Activated naive CD4-positive, alpha-beta T cell treated with anti-CD3 and anti-CD28 coated beads for 36 hours (primary cell): ENCODE results near the gene PSMB5. TPM values are rescaled to one million over a fixed set of nuclear protein-coding genes. Genes with fewer than 3 reads are reported as not detected.

ENCODE experiments used
- CTCF ChIA-PET: fragments of 350-600 bp; sonication (Branson Sonifier 250); formaldehyde crosslinking; loops from one replicate; lab custom pipeline; 2021; ENCODE audit warnings: antibody characterized with exemption; lab: Charles Lee
- DNase-seq: peaks from one replicate; pipeline ENCODE4 v3.0.0-alpha.2; 2020
- H3K27ac Mint-ChIP-seq: one replicate; pipeline ENCODE4 v1.8.0; 2021; ENCODE audit warnings: mild to moderate bottlenecking, mixed read lengths
- H3K27me3 Mint-ChIP-seq: one replicate; pipeline ENCODE4 v1.8.0; 2021; ENCODE audit warnings: low read depth, mixed read lengths
- H3K36me3 Mint-ChIP-seq: one replicate; pipeline ENCODE4 v1.8.0; 2021; ENCODE audit warnings: low read depth, mixed read lengths
- H3K4me1 Mint-ChIP-seq: one replicate; pipeline ENCODE4 v1.8.0; 2021; ENCODE audit warnings: low read depth, mixed read lengths
- H3K4me3 Mint-ChIP-seq: one replicate; pipeline ENCODE4 v1.8.0; 2021; ENCODE audit warnings: mild to moderate bottlenecking, moderate library complexity, mixed read lengths
- H3K9me3 Mint-ChIP-seq: one replicate; pipeline ENCODE4 v1.8.0; 2021; ENCODE audit warnings: mixed read lengths
- intact Hi-C: fragments of 100-400 bp; cut with micrococcal nuclease; formaldehyde crosslinking; loops from one replicate; pipeline ENCODE4 v1.15.1; 2023
- total RNA-seq, 2 experiments: library from RNA; stranded (reverse); gene quantifications; one replicate each; pipeline ENCODE4 v1.2.3, GENCODE V29; 2021

PSMB5 gene
- total RNA-seq, 2 experiments from 2014 or later, result 120 to 125 TPM

GRCh38 chr14:22995889-22996625 is 38.6 kb downstream of the PSMB5 start:
- H3K27ac Mint-ChIP-seq, result no peak overlapping the region
- H3K27me3 Mint-ChIP-seq, result no peaks in the 10 kb centered on the region
- no peak overlapping the region for H3K4me3 Mint-ChIP-seq
- CTCF ChIA-PET, result interaction anchor here (0.9 to 18.5 kb wide), 17 partner anchors 8 to 173 kb away, joined by 3 to 713 read pairs (median 8); partner anchors contain the start of genes AJUBA, CDH24, PRMT5 and PSMB11
- intact Hi-C loops, result no loop called here
- H3K4me1 Mint-ChIP-seq, result no peaks in the 10 kb centered on the region
- H3K9me3 Mint-ChIP-seq, result no peaks in the 10 kb centered on the region
- DNase-seq, result no peak
- H3K36me3 Mint-ChIP-seq, result peaks cover 1% of the 10 kb centered on the region

- Mint-ChIP-seq H3K27ac (no peak overlapping the region), H3K36me3 (peaks cover 1% of the 10 kb centered on the region), H3K4me1 (no peaks in the 10 kb centered on the region)
Observed at GRCh38 chr14:22994762-22995275, 39.9 kb downstream of the PSMB5 start.

GRCh38 chr14:22993517-22993916 is 41.2 kb downstream of the PSMB5 start:
- CTCF ChIA-PET, result interaction anchor here (0.6 to 18.5 kb wide), 15 partner anchors 8 to 1225 kb away, joined by 3 to 713 read pairs (median 5); partner anchors contain the start of gene CDH24
- no peak overlapping the region for H3K4me3 Mint-ChIP-seq
- peaks cover 1% of the 10 kb centered on the region for H3K36me3 Mint-ChIP-seq
- no peaks in the 10 kb centered on the region for H3K27me3 Mint-ChIP-seq
- no peaks in the 10 kb centered on the region for H3K9me3 Mint-ChIP-seq
- intact Hi-C loops, result no loop called here
- no peaks in the 10 kb centered on the region for H3K4me1 Mint-ChIP-seq
- no peak for DNase-seq
- no peak overlapping the region for H3K27ac Mint-ChIP-seq

More at GRCh38 chr14:22994762-22995275, 39.9 kb downstream of the PSMB5 start:
- Mint-ChIP-seq H3K4me3 (no peak overlapping the region), H3K27me3 (no peaks in the 10 kb centered on the region), H3K9me3 (no peaks in the 10 kb centered on the region)
- CTCF ChIA-PET, result interaction anchor here (0.6 to 18.5 kb wide), 30 partner anchors 9 to 256 kb away, joined by 3 to 713 read pairs (median 5); partner anchors contain the start of genes ACIN1, AJUBA, C14orf119 and CDH24
- peak; percentile 56 for DNase-seq
- intact Hi-C loops, result loop anchor here (1.0 kb wide), 1 partner anchor 63 kb away; no protein-coding TSS in a partner anchor

GRCh38 chr14:22991852-22992251 is 42.8 kb downstream of the PSMB5 start:
- CTCF ChIA-PET, result interaction anchor here (0.8 to 18.5 kb wide), 5 partner anchors 10 to 119 kb away, joined by 3 to 713 read pairs (median 6); partner anchors contain the start of genes AJUBA and CDH24
- Mint-ChIP-seq H3K27me3 (no peaks in the 10 kb centered on the region), H3K27ac (no peak overlapping the region), H3K4me1 (no peaks in the 10 kb centered on the region), H3K9me3 (no peaks in the 10 kb centered on the region), H3K4me3 (no peak overlapping the region), H3K36me3 (peaks cover 1% of the 10 kb centered on the region)
- no peak for DNase-seq
- intact Hi-C loops, result no loop called here

GRCh38 chr14:22987291-22987690 is 47.4 kb downstream of the PSMB5 start:
- H3K36me3 Mint-ChIP-seq, result peaks cover 1% of the 10 kb centered on the region
- H3K27ac Mint-ChIP-seq, result no peak overlapping the region
- intact Hi-C loops, result loop anchor here (2.0 kb wide), 1 partner anchor 200 kb away; no protein-coding TSS in a partner anchor
- H3K27me3 Mint-ChIP-seq, result no peaks in the 10 kb centered on the region
- H3K4me3 Mint-ChIP-seq, result no peak overlapping the region
- CTCF ChIA-PET, result interaction anchor here (0.6 to 18.5 kb wide), 21 partner anchors 14 to 194 kb away, joined by 3 to 713 read pairs (median 13); partner anchors contain the start of genes CDH24, HAUS4, PRMT5 and PSMB11
- no peak for DNase-seq
- H3K4me1 Mint-ChIP-seq, result no peaks in the 10 kb centered on the region
- no peaks in the 10 kb centered on the region for H3K9me3 Mint-ChIP-seq

GRCh38 chr14:22986508-22987054 is 48.1 kb downstream of the PSMB5 start:
- intact Hi-C loops, result loop anchor here (1.0 to 2.0 kb wide), 3 partner anchors 21 to 200 kb away; no protein-coding TSS in a partner anchor
- peak; percentile 97 for DNase-seq
- CTCF ChIA-PET, result interaction anchor here (0.6 to 18.5 kb wide), 50 partner anchors 10 to 1923 kb away, joined by 3 to 713 read pairs (median 5); partner anchors contain the start of genes ACIN1, CDH24, HAUS4 and OXA1L
- H3K27ac Mint-ChIP-seq, result no peak overlapping the region
- no peaks in the 10 kb centered on the region for H3K9me3 Mint-ChIP-seq
- no peaks in the 10 kb centered on the region for H3K27me3 Mint-ChIP-seq
- no peaks in the 10 kb centered on the region for H3K4me1 Mint-ChIP-seq
- H3K36me3 Mint-ChIP-seq, result no peaks in the 10 kb centered on the region
- no peak overlapping the region for H3K4me3 Mint-ChIP-seq

GRCh38 chr14:22985894-22986507 is 48.7 kb downstream of the PSMB5 start:
- H3K36me3 Mint-ChIP-seq, result no peaks in the 10 kb centered on the region
- H3K27ac Mint-ChIP-seq, result no peak overlapping the region
- no peaks in the 10 kb centered on the region for H3K27me3 Mint-ChIP-seq
- DNase-seq, result no peak
- no peaks in the 10 kb centered on the region for H3K9me3 Mint-ChIP-seq
- H3K4me3 Mint-ChIP-seq, result no peak overlapping the region
- CTCF ChIA-PET, result interaction anchor here (0.6 to 18.5 kb wide), 52 partner anchors 11 to 1923 kb away, joined by 3 to 713 read pairs (median 5); partner anchors contain the start of genes ACIN1, CDH24, HAUS4 and OXA1L
- no peaks in the 10 kb centered on the region for H3K4me1 Mint-ChIP-seq
- intact Hi-C loops, result loop anchor here (1.0 to 2.0 kb wide), 3 partner anchors 21 to 201 kb away; no protein-coding TSS in a partner anchor

GRCh38 chr14:22984959-22985658 is 49.6 kb downstream of the PSMB5 start:
- intact Hi-C loops, result no loop called here
- CTCF ChIA-PET, result interaction anchor here (0.5 to 18.5 kb wide), 23 partner anchors 12 to 292 kb away, joined by 3 to 713 read pairs (median 13); partner anchors contain the start of genes ACIN1, C14orf119, CDH24 and PRMT5
- H3K27me3 Mint-ChIP-seq, result no peaks in the 10 kb centered on the region
- DNase-seq, result no peak
- H3K4me3 Mint-ChIP-seq, result no peak overlapping the region
- no peaks in the 10 kb centered on the region for H3K36me3 Mint-ChIP-seq
- H3K27ac Mint-ChIP-seq, result no peak overlapping the region
- H3K9me3 Mint-ChIP-seq, result no peaks in the 10 kb centered on the region
- no peaks in the 10 kb centered on the region for H3K4me1 Mint-ChIP-seq

GRCh38 chr14:22982477-22983245 is 52.0 kb downstream of the PSMB5 start, which contains the start of gene AJUBA:
Gene AJUBA (minus strand): TSS chr14:22982551. CDS start chr14:22982266, 285 bp downstream.
- intact Hi-C loops, result loop anchor here (1.0 to 2.0 kb wide), 9 partner anchors 9 to 426 kb away; partner anchors contain the start of genes HAUS4 and PPP1R3E
- no peaks in the 10 kb centered on the region for H3K36me3 Mint-ChIP-seq
- peak within 1 kb of the TSS; percentile 61 for H3K4me3 Mint-ChIP-seq
- no peaks in the 10 kb centered on the region for H3K4me1 Mint-ChIP-seq
- no peaks in the 10 kb centered on the region for H3K27me3 Mint-ChIP-seq
- no peak within 1 kb of the TSS for H3K27ac Mint-ChIP-seq
- no peaks in the 10 kb centered on the region for H3K9me3 Mint-ChIP-seq
- peak; percentile 85 for DNase-seq
- CTCF ChIA-PET, result interaction anchor here (0.7 to 18.5 kb wide), 25 partner anchors 10 to 426 kb away, joined by 3 to 713 read pairs (median 6); partner anchors contain the start of genes ACIN1, C14orf119, CDH24 and HAUS4

GRCh38 chr14:22981876-22982476 is 52.7 kb downstream of the PSMB5 start:
- intact Hi-C loops, result loop anchor here (1.0 to 2.0 kb wide), 3 partner anchors 25 to 411 kb away; partner anchors contain the start of gene PPP1R3E
- Mint-ChIP-seq H3K36me3 (no peaks in the 10 kb centered on the region), H3K27ac (no peak overlapping the region), H3K4me1 (no peaks in the 10 kb centered on the region), H3K9me3 (no peaks in the 10 kb centered on the region), H3K4me3 (peak overlapping the region; percentile 61), H3K27me3 (no peaks in the 10 kb centered on the region)
- DNase-seq, result no peak
- CTCF ChIA-PET, result interaction anchor here (0.7 to 18.5 kb wide), 24 partner anchors 9 to 425 kb away, joined by 3 to 713 read pairs (median 6); partner anchors contain the start of genes CDH24, HAUS4 and PRMT5
